PFSK-1 (cell line): ENCODE results near the gene NHSL2.

Experiments used
- FOXP2 ChIP-seq: optimal IDR thresholded peaks from 2 replicates; pipeline ENCODE3; 2011; ENCODE audit warnings: borderline replicate concordance, control low read depth, inconsistent platforms; ENCODE audit not compliant: insufficient read depth; ENCODE audit errors: extremely low read length, extremely low read depth
- POLR2AphosphoS5 ChIP-seq: IDR thresholded peaks from 2 replicates; pipeline ENCODE4 v1.6.1; 2012; ENCODE audit warnings: low read depth, mild to moderate bottlenecking, control low read depth, low read length, moderate library complexity
- REST ChIP-seq, 2 experiments: IDR thresholded peaks; 2 replicates each; pipeline versions ENCODE4 v1.6.1 to v1.8.0; 2011 to 2012; ENCODE audit warnings: low read depth in 2 of 2, low read length in 2 of 2, control low read depth in 1 of 2, inconsistent platforms in 1 of 2, mild to moderate bottlenecking in 1 of 2, moderate library complexity in 1 of 2; ENCODE audit not compliant: insufficient read depth in 1 of 2
- SIN3A ChIP-seq: IDR thresholded peaks from 2 replicates; pipeline ENCODE4 v1.6.1; 2012; ENCODE audit warnings: mild to moderate bottlenecking, low read length, moderate library complexity, borderline replicate concordance; ENCODE audit not compliant: insufficient read depth
- TAF1 ChIP-seq: IDR thresholded peaks from 2 replicates; pipeline ENCODE4 v1.6.1; 2012; ENCODE audit warnings: low read length, control low read depth, borderline replicate concordance; ENCODE audit not compliant: insufficient read depth

Gene NHSL2

GRCh38 chrX:71958281-71958675 is 47.6 kb downstream of the NHSL2 start:
- no peak for TF ChIP-seq POLR2AphosphoS5
- TF ChIP-seq SIN3A: no peak
- TF ChIP-seq REST (IDR thresholded peaks at IDR 0.05; ENCODE audit: insufficient read depth in 1 of 2, low read depth in 2 of 2, low read length in 2 of 2): no peak
- TF ChIP-seq FOXP2: no peak
- TF ChIP-seq TAF1: no peak

- TF ChIP-seq FOXP2 (no peak), REST (IDR thresholded peaks at IDR 0.05; ENCODE audit: insufficient read depth in 1 of 2, low read depth in 2 of 2, low read length in 2 of 2) (no peak), SIN3A (no peak), TAF1 (no peak), POLR2AphosphoS5 (no peak)
Observed at GRCh38 chrX:71974916-71975315, 64.3 kb downstream of the NHSL2 start.

- TF ChIP-seq REST (IDR thresholded peaks at IDR 0.05; ENCODE audit: insufficient read depth in 1 of 2, low read depth in 2 of 2, low read length in 2 of 2) (no peak), FOXP2 (no peak), TAF1 (no peak), SIN3A (no peak), POLR2AphosphoS5 (no peak)
Observed at GRCh38 chrX:71976753-71977152, 66.1 kb downstream of the NHSL2 start.

- TF ChIP-seq REST (IDR thresholded peaks at IDR 0.05; ENCODE audit: insufficient read depth in 1 of 2, low read depth in 2 of 2, low read length in 2 of 2) (no peak), SIN3A (no peak), TAF1 (no peak), POLR2AphosphoS5 (no peak), FOXP2 (no peak)
Observed at GRCh38 chrX:71978164-71978563, 67.5 kb downstream of the NHSL2 start.
